Heart left ventricle (tissue), 16 donors: ENCODE data around the gene LIPG. TPM values are rescaled to one million over a fixed set of nuclear protein-coding genes. Genes with fewer than 3 reads are reported as not detected.
A peak's percentile ranks its signal among the peaks of the same experiment; 100 is the strongest.
"Not testable (repeated sequence)": the region's sequence is repeated elsewhere in the genome, so short reads cannot be mapped to it uniquely, and the experiment has no call there.

ENCODE experiments used
- ATAC-seq, 4 donors: fragments of 200-7000 bp; cut with Tn5 transposase; one replicate each; pipeline ENCODE4 v1.9.1; 2020 to 2022; ENCODE audit warnings: moderate library complexity in 4 of 4, mild to moderate bottlenecking in 3 of 4, moderate number of reproducible peaks in 1 of 4
- DNase-seq, 5 donors: peaks; one replicate each; pipeline ENCODE4 v3.0.0-alpha.2; 2020
- H3K27ac ChIP-seq, 12 donors: fragments of 200-600 bp; sonication (generic) in 4 of 12; one replicate each; pipeline versions ENCODE4 v1.5.0 to v1.8.0; 2016 to 2022; ENCODE audit warnings: mild to moderate bottlenecking in 2 of 12
- H3K27me3 ChIP-seq, 9 donors: fragments of 200-600 bp; sonication (generic) in 2 of 9; one replicate each; pipeline versions ENCODE4 v1.5.1 to v1.8.0; 2016 to 2022; ENCODE audit warnings: mild to moderate bottlenecking in 3 of 9
- H3K36me3 ChIP-seq, 9 donors: fragments of 200-600 bp; sonication (generic) in 2 of 9; one replicate each; pipeline versions ENCODE4 v1.5.0 to v1.8.0; 2018 to 2022; ENCODE audit warnings: mild to moderate bottlenecking in 2 of 9
- H3K4me1 ChIP-seq, 12 donors: fragments of 200-600 bp; sonication (generic) in 4 of 12; one replicate each; pipeline versions ENCODE4 v1.5.0 to v1.8.0; 2016 to 2022; ENCODE audit warnings: mild to moderate bottlenecking in 3 of 12
- H3K4me3 ChIP-seq, 12 donors: fragments of 200-600 bp; sonication (generic) in 4 of 12; one replicate each; pipeline versions ENCODE4 v1.5.0 to v1.8.0; 2017 to 2022; ENCODE audit warnings: mild to moderate bottlenecking in 9 of 12, moderate library complexity in 4 of 12
- H3K9me3 ChIP-seq, 12 donors: fragments of 200-600 bp; sonication (generic) in 4 of 12; one replicate each; pipeline versions ENCODE4 v1.5.0 to v1.8.0; 2016 to 2022; ENCODE audit warnings: mild to moderate bottlenecking in 1 of 12
- POLR2A ChIP-seq, 2 donors: fragments of 450-650 bp; IDR thresholded peaks; one replicate each; pipeline ENCODE4 v1.6.1; 2017; ENCODE audit warnings: antibody characterized with exemption in 2 of 2, mild to moderate bottlenecking in 2 of 2, moderate library complexity in 2 of 2
- WGBS, 4 donors: extraction: QIAGEN DNeasy Blood & Tissue Kit in 2 of 4; methylation state at CpG; one replicate each; pipeline versions ENCODE4 v1.1.5 to v1.1.7; 2013 to 2018; 5-methylcytosine and 5-hydroxymethylcytosine counted together
- intact Hi-C, 10 donors: fragments of 100-400 bp; cut with DNase I; formaldehyde crosslinking; loops; one replicate each; pipeline versions ENCODE4 v1.11.1 to v1.14.2; 2022
- polyA plus RNA-seq, 2 donors: library from polyadenylated mRNA; stranded (reverse); fragments of 200-250 nt; gene quantifications; one replicate each; pipeline ENCODE4 v1.2.3, GENCODE V29; 2013
- total RNA-seq, 9 donors: library from RNA; depleted of rRNA in 2 of 9; stranded (reverse); fragments of >200 nt in 2 of 9; fragmentation: NEBNext Ultra II Directional in 3 of 9; extraction: Animal tissue kit (Norgen Biotek cat#: 25700) in 3 of 9; gene quantifications; one replicate each; pipeline versions ENCODE4 v1.1.0 to v1.2.4, GENCODE V29; 2016 to 2023
- TF ChIP-seq, protein P1 (sequence below), 12 donors: fragments of 200-600 bp; sonication (generic) in 4 of 12; IDR thresholded peaks; one replicate each; pipeline versions ENCODE4 v1.5.0 to v1.8.0; 2018 to 2022; ENCODE audit warnings: antibody characterized with exemption in 12 of 12, mild to moderate bottlenecking in 5 of 12
- donor health status: ischemic (EF 13 %, LVEDD 7.1; RV severe dilation, severe dysfunction).
- donor health status: healthy with polysubstance abuse.
- donor health status: DM: no; HTN: yes; CAD: no.
- donor health status: DM: no; HTN: no; CAD: no.
- donor health status: ischemic (EF 25% LVEDD 6.9; RV normal size, moderate dysfunction).
- donor health status: ischemic (EF 25% LVEDD 5.7; RV mildly dilated, moderate dysfunction).
- donor health status: healthy.
- donor health status: DM: yes; HTN: yes; CAD: no.
- donor health status: ischemic (EF 35%, LVEDD 5.7; RV mildly dilated, moderate dysfunction).
- donor health status: nonischemic (EF 11% LVEDD 7.7; RV severe dilation, severe dysfunction).
- donor health status: DM: yes; HTN: yes; CAD: no.
- donor health status: PGD.
- donor health status: ischemic (EF 29% LVEDD 5.4; RV normal size, mild dysfunction).
- donor health status: nonischemic (EF 23%, LVEDD 6.1; RV moderate dilation, normal function).

The LIPG gene
- total and polyA plus RNA-seq, 11 donors = 0.04 to 12.1 (median 1.1) TPM; not detected in 3

DNA sequence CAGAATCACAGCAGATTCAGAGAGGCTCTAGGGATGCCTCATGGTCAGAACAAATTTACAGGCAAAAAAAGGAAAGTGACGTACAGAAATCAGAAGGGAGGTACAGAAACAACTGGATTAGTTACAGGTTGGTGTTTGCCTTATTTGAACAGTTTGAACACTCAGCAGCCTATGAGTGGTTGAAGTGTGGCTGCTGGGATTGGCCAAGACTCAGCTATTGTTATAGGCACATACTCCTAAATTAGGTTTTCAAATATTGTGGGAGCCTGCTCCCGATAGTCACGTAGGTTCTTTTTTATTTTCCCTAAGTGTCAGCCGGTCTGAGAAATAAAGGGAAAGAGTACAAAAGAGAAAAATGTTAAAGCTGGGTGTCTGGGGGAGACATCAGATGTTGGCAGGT is 8.9 kb upstream of the LIPG start:
- TF ChIP-seq POLR2A (IDR thresholded peaks at IDR 0.05) = no peak
- TF ChIP-seq, protein P1, sequence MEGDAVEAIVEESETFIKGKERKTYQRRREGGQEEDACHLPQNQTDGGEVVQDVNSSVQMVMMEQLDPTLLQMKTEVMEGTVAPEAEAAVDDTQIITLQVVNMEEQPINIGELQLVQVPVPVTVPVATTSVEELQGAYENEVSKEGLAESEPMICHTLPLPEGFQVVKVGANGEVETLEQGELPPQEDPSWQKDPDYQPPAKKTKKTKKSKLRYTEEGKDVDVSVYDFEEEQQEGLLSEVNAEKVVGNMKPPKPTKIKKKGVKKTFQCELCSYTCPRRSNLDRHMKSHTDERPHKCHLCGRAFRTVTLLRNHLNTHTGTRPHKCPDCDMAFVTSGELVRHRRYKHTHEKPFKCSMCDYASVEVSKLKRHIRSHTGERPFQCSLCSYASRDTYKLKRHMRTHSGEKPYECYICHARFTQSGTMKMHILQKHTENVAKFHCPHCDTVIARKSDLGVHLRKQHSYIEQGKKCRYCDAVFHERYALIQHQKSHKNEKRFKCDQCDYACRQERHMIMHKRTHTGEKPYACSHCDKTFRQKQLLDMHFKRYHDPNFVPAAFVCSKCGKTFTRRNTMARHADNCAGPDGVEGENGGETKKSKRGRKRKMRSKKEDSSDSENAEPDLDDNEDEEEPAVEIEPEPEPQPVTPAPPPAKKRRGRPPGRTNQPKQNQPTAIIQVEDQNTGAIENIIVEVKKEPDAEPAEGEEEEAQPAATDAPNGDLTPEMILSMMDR (IDR thresholded peaks at IDR 0.05) = no peak
- Histone ChIP-seq H3K36me3 (no peaks in the 10 kb centered on the region), H3K27me3 (peaks cover 0 to 18% (median 0%) of the 10 kb centered on the region in 9 donors), H3K4me1 (no peaks in the 10 kb centered on the region), H3K9me3 (no peaks in the 10 kb centered on the region), H3K27ac (no peak overlapping the region), H3K4me3 (no peak overlapping the region)
- ATAC-seq = no peak
- 82 to 89% (median 87%) methylated on average over 4 of the region's 4 CpGs for WGBS, 4 donors
- intact Hi-C loops = loop anchor here in 1 of 10 donors (10.0 kb wide), 1 partner anchor 232 kb away; no protein-coding TSS in a partner anchor
- no peak for DNase-seq

DNA sequence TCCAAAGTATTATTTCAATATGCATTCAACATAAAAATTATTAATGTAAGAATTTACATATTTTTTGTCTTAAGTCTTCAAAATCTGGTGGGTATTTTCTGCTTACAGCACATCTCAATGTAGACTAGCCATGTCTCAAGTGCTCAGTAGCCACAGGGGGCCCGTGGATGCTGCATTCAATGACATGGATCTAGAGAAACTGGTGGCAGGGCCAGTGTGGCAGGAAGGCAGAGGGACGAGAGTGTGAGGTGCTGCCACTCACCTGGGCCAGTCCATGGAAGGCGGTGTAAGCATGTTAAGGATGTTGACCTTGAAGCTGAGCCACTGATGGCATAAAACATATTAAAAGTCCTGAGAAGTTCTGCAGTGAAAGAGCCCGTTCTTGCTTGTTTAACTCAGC is 6.2 kb upstream of the LIPG start:
- H3K9me3 ChIP-seq = no peaks in the 10 kb centered on the region
- H3K4me1 ChIP-seq = peaks cover 0 to 4% (median 2%) of the 10 kb centered on the region in 12 donors
- H3K36me3 ChIP-seq = no peaks in the 10 kb centered on the region
- H3K27ac ChIP-seq = no peak overlapping the region
- H3K27me3 ChIP-seq = peaks cover 0 to 28% (median 13%) of the 10 kb centered on the region in 9 donors
- DNase-seq = no peak
- WGBS, 4 donors = 80 to 89% (median 84%) methylated on average over 4 of the region's 4 CpGs
- ATAC-seq = no peak
- H3K4me3 ChIP-seq = no peak overlapping the region
- intact Hi-C loops = loop anchor here in 3 of 10 donors (5.0 to 10.0 kb wide), 3 partner anchors 212 to 302 kb away; no protein-coding TSS in a partner anchor
- TF ChIP-seq, protein P1 (IDR thresholded peaks at IDR 0.05) = no peak
- no peak for TF ChIP-seq POLR2A (IDR thresholded peaks at IDR 0.05)

DNA sequence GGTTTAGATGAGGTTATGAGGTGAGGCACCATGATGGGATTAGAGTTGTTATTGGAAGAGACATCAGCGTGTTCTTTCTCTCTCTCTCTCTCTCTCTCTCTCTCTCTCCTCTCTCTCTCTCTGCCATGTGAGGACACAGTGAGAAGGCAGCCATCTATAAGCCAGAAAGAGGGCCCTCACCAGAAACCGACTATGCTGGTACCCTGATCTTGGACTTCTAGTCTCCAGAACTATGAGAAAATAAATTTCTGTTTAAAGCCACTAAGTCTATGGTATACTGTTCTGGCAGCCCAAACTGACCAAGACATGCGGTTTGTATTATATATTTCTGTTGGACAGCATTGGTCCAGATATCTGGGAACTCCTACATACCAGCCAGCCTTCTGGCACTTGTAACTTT is 3.5 kb upstream of the LIPG start:
- TF ChIP-seq, protein P1 (IDR thresholded peaks at IDR 0.05) = no peak
- TF ChIP-seq POLR2A (IDR thresholded peaks at IDR 0.05) = no peak
- Histone ChIP-seq H3K4me3 (no peak overlapping the region), H3K4me1 (peaks cover 3 to 28% (median 21%) of the 10 kb centered on the region in 12 donors), H3K36me3 (no peaks in the 10 kb centered on the region), H3K27ac (no peak overlapping the region), H3K9me3 (no peaks in the 10 kb centered on the region), H3K27me3 (peaks cover 12 to 51% (median 32%) of the 10 kb centered on the region in 9 donors)
- ATAC-seq (no peak), DNase-seq (no peak)
- intact Hi-C loops = loop anchor here in 6 of 10 donors (2.0 to 10.0 kb wide), 4 partner anchors 209 to 300 kb away; no protein-coding TSS in a partner anchor
- WGBS, 4 donors = 78 to 85% (median 84%) methylated on average over 3 of the region's 3 CpGs

DNA sequence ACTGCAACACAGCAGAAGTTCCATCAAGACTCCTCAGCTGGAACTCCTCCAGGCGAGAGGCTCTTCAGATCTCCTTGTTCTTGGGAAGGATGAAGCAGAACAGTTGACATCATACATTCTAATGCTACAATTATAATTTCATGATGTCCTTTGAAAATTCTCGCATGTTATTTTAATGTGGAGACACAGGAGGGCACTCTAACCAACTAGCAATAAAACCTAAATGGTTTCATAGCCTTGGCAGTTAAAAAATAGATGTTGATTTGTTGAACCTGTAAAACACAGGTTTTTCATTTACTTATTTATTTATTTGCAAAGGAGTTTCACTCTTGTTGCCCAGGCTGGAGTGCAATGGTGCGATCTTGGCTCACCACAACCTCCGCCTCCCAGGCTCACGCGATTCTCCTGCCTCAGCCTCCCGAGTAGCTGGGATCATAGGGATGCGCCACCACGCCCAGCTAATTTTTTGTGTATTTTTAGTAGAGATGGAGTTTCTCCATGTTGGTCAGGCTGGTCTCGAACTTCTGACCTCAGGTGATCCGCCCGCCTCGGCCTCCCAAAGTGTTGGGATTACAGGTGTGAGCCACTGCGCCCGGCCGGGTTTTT is 2.4 kb upstream of the LIPG start:
- not testable (repeated sequence) for H3K9me3 ChIP-seq, ATAC-seq, DNase-seq, H3K4me3 ChIP-seq, H3K36me3 ChIP-seq, H3K27ac ChIP-seq
- intact Hi-C loops = loop anchor here in 7 of 10 donors (1.0 to 10.0 kb wide), 7 partner anchors 208 to 299 kb away; no protein-coding TSS in a partner anchor
- Histone ChIP-seq H3K27me3 (peaks cover 12 to 55% (median 37%) of the 10 kb centered on the region in 9 donors), H3K4me1 (peaks cover 3 to 30% (median 21%) of the 10 kb centered on the region in 12 donors)
- WGBS, 4 donors = 81 to 86% (median 82%) methylated on average over 16 of the region's 16 CpGs
- TF ChIP-seq, protein P1 (IDR thresholded peaks at IDR 0.05) = peak; percentile 25 to 67 (median 54)
